GM12878 (cell line): Measurements from ENCODE around the gene UBE2M.
A peak's percentile ranks its signal among the peaks of the same experiment; 100 is the strongest.

Experiments used
- CHD2 ChIP-seq: IDR thresholded peaks from 2 replicates; pipeline ENCODE4 v1.6.1; 2011; ENCODE audit warnings: low read depth, low read length, improper control_type of control experiment, borderline replicate concordance
- EP300 ChIP-seq, 2 experiments: fragments of 150-350 bp in 1 of 2; IDR thresholded peaks; 2 replicates each; pipeline ENCODE4 v1.6.1; 2011 to 2012; ENCODE audit warnings: low read depth in 2 of 2, low read length in 2 of 2, borderline replicate concordance in 1 of 2, improper control_type of control experiment in 1 of 2, inconsistent platforms in 1 of 2; ENCODE audit not compliant: control insufficient read depth in 1 of 2
- JUND ChIP-seq: IDR thresholded peaks from 2 replicates; pipeline ENCODE4 v1.6.1; 2012; ENCODE audit warnings: low read depth, mild to moderate bottlenecking, low read length, improper control_type of control experiment, moderate library complexity
- MEF2A ChIP-seq: IDR thresholded peaks from 2 replicates; pipeline ENCODE4 v1.6.1; 2011; ENCODE audit warnings: low read depth, mild to moderate bottlenecking, low read length, moderate library complexity; ENCODE audit not compliant: insufficient read depth
- POLR2A ChIP-seq: IDR thresholded peaks from 2 replicates; pipeline ENCODE4 v1.6.1; 2011; ENCODE audit warnings: low read depth, mild to moderate bottlenecking, low read length
- POLR2AphosphoS2 ChIP-seq: IDR thresholded peaks from 2 replicates; pipeline ENCODE4 v1.6.1; 2011; ENCODE audit warnings: low read depth, mild to moderate bottlenecking, low read length, improper control_type of control experiment, moderate library complexity
- POLR2AphosphoS5 ChIP-seq: IDR thresholded peaks from 2 replicates; pipeline ENCODE4 v1.6.1; 2011; ENCODE audit warnings: mild to moderate bottlenecking, low read length, inconsistent platforms
- RAD21 ChIP-seq: IDR thresholded peaks from 2 replicates; pipeline ENCODE4 v1.6.1; 2011; ENCODE audit warnings: mild to moderate bottlenecking, low read depth, low read length, moderate library complexity; ENCODE audit not compliant: insufficient read depth
- SMC3 ChIP-seq: IDR thresholded peaks from 2 replicates; pipeline ENCODE4 v1.6.1; 2011; ENCODE audit warnings: low read length, improper control_type of control experiment, borderline replicate concordance
- TBL1XR1 ChIP-seq: IDR thresholded peaks from 2 replicates; pipeline ENCODE4 v1.6.1; 2012; ENCODE audit warnings: low read depth, low read length, improper control_type of control experiment
- TF ChIP-seq, protein P1 (sequence below): IDR thresholded peaks from 2 replicates; pipeline ENCODE4 v1.6.1; 2011; ENCODE audit warnings: low read depth, low read length, improper control_type of control experiment, borderline replicate concordance
- TF ChIP-seq, protein P2 (sequence below), 3 experiments: IDR thresholded peaks in 2 of 3; conservative IDR thresholded peaks in 1 of 3; 2 replicates each; pipeline ENCODE4 v1.5.1; 2011; ENCODE audit warnings: low read depth in 3 of 3, low read length in 3 of 3, mild to moderate bottlenecking in 3 of 3, control low read depth in 2 of 3, moderate library complexity in 2 of 3, inconsistent platforms in 1 of 3, mixed read lengths in 1 of 3; ENCODE audit not compliant: control insufficient read depth in 2 of 3, insufficient read depth in 1 of 3; ENCODE audit errors: extremely low read depth in 1 of 3

DNA sequence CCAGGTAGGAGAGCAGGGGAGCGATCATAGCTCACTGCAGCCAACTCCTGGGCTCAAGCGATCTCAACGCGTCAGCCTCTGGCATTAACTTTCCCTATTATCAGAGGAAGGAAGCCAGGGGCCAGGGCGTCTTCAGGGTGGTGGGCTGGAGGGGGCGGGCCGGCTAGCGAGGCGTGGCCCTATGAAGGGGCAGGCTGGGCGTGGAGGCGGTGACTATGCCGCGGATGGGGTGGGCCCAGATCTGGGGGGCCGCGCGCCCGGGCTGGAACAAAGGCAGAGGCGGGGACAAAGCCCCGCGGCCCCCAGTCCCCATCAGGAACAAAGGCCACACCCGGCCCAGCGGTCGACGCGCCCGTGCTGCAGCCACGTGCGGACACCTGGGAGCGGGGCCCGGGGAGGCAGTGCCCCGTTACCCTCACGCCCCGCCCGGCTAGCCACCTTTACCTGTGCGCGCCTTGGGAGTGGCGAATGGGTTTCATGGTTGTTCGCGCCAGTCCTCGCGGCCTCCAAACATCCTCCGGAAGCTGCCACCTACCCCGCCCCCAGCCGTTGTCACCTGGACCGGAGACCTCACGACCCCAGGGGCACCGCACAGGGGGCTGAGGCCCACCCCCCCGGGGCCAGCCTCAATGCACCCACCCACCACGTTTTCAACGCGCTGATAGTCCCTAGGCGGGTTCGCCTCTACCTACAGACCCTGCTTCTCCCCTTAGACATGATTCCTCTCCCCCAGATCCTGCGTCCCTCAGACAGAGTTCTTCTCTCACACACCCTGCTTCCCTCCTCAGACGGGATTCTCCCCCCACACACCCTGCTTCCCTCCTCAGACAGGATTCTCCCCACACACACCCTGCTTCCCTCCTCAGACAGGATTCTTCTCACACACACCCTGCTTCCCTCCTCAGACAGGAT lies 19.9 kb downstream of the UBE2M start:
- TF ChIP-seq CHD2 = no peak
- TF ChIP-seq, protein P1, sequence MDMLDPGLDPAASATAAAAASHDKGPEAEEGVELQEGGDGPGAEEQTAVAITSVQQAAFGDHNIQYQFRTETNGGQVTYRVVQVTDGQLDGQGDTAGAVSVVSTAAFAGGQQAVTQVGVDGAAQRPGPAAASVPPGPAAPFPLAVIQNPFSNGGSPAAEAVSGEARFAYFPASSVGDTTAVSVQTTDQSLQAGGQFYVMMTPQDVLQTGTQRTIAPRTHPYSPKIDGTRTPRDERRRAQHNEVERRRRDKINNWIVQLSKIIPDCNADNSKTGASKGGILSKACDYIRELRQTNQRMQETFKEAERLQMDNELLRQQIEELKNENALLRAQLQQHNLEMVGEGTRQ = no peak
- TF ChIP-seq MEF2A = no peak
- TF ChIP-seq TBL1XR1 = no peak
- no peak for TF ChIP-seq RAD21
- no peak for TF ChIP-seq POLR2AphosphoS5
- TF ChIP-seq, protein P2, sequence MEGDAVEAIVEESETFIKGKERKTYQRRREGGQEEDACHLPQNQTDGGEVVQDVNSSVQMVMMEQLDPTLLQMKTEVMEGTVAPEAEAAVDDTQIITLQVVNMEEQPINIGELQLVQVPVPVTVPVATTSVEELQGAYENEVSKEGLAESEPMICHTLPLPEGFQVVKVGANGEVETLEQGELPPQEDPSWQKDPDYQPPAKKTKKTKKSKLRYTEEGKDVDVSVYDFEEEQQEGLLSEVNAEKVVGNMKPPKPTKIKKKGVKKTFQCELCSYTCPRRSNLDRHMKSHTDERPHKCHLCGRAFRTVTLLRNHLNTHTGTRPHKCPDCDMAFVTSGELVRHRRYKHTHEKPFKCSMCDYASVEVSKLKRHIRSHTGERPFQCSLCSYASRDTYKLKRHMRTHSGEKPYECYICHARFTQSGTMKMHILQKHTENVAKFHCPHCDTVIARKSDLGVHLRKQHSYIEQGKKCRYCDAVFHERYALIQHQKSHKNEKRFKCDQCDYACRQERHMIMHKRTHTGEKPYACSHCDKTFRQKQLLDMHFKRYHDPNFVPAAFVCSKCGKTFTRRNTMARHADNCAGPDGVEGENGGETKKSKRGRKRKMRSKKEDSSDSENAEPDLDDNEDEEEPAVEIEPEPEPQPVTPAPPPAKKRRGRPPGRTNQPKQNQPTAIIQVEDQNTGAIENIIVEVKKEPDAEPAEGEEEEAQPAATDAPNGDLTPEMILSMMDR (IDR thresholded peaks at IDR 0.05 in 2 of 3, conservative IDR thresholded peaks at IDR 0.05 in 1 of 3; ENCODE audit: control insufficient read depth in 2 of 3, extremely low read depth in 1 of 3, insufficient read depth in 1 of 3, low read depth in 3 of 3, low read length in 3 of 3) = no peak
- TF ChIP-seq POLR2AphosphoS2 = no peak
- TF ChIP-seq EP300 (IDR thresholded peaks at IDR 0.05; ENCODE audit: borderline replicate concordance in 1 of 2, control insufficient read depth in 1 of 2, low read depth in 2 of 2, low read length in 2 of 2) = no peak
- TF ChIP-seq POLR2A = peak; percentile 67
- no peak for TF ChIP-seq SMC3
- TF ChIP-seq JUND = no peak
